ENCODE measurements around the gene PM20D2. TPM values are rescaled to one million over a fixed set of nuclear protein-coding genes. Genes with fewer than 3 reads are reported as not detected.
A peak's percentile ranks its signal among the peaks of the same experiment; 100 is the strongest.

Gene PM20D2
- total and polyA plus RNA-seq, 2 of the 8 experiments (the other 6 are each of a cell fraction or from before 2014, with no cell fraction given), result 2.7 to 7.6 TPM

DNA sequence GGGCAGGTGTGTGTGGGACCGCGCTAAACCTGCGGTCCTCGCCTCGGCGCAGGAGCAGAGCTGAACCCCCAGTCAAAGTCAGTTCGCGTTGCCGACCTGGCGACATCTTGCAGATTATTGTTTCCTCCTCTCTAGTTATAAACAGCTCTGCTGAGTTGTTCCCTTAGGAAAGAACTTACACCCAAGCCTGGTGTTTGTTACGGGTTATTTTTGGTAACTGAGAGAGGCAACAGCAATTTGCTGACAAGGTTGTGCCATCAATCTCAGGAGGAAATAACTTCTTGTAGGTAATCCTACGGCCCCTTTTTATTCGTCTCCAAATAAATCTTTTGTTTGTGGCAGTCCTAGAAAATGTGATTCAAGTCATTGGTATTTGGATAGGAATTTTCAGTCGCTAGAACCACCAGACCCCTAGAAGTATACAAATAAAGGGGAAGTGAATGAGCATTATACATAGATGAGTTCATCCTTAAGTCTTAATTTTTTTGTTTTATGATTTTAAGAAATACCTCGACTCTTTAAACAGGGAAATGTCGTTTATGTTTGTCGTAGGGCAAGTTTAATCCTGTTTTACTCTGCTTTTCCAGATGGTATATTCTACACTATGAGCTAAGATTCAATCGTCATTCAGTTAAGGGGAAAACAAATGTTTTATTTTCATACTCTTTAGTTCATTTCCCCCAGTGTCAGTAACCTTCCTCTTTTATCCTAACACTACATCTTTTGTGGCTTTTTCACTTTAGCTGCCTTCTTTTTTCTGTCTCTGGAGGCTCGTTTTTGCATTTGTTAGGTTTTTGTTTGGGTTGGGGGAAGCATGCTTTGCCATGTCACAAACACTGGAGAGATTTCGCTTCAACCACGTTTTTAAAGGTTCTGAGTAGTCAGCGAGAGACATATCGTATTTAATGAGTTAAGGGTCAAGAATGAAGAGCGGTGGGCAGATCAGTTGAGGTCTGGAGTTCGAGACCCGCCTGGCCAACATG is 1.2 kb downstream of the PM20D2 start (continued):
- TF ChIP-seq KDM5A (IDR thresholded peaks at IDR 0.05; ENCODE audit: low read length) (no peak), RFX5 (IDR thresholded peaks at IDR 0.05; ENCODE audit: borderline replicate concordance, low read depth, low read length) (no peak), RNF2 (IDR thresholded peaks at IDR 0.05; ENCODE audit: borderline replicate concordance, low read depth, low read length, missing control alignments, poor library complexity, severe bottlenecking) (no peak), EZH2 (IDR thresholded peaks at IDR 0.05; ENCODE audit: low read depth, low read length, severe bottlenecking) (peak; percentile 36), CHD1 (IDR thresholded peaks at IDR 0.05; ENCODE audit: low read depth, low read length) (no peak)
- TF ChIP-seq, protein P1, sequence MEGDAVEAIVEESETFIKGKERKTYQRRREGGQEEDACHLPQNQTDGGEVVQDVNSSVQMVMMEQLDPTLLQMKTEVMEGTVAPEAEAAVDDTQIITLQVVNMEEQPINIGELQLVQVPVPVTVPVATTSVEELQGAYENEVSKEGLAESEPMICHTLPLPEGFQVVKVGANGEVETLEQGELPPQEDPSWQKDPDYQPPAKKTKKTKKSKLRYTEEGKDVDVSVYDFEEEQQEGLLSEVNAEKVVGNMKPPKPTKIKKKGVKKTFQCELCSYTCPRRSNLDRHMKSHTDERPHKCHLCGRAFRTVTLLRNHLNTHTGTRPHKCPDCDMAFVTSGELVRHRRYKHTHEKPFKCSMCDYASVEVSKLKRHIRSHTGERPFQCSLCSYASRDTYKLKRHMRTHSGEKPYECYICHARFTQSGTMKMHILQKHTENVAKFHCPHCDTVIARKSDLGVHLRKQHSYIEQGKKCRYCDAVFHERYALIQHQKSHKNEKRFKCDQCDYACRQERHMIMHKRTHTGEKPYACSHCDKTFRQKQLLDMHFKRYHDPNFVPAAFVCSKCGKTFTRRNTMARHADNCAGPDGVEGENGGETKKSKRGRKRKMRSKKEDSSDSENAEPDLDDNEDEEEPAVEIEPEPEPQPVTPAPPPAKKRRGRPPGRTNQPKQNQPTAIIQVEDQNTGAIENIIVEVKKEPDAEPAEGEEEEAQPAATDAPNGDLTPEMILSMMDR (IDR thresholded peaks at IDR 0.05; ENCODE audit: control extremely low read depth in 1 of 3, insufficient read depth in 1 of 3, low read depth in 1 of 3, low read length in 3 of 3), result no peak

Data from H1 (cell line).